BJ (cell line): Measurements from ENCODE around the gene ZBTB21. TPM values are rescaled to one million over a fixed set of nuclear protein-coding genes. Genes with fewer than 3 reads are reported as not detected.
"Not testable (repeated sequence)": the region's sequence is repeated elsewhere in the genome, so short reads cannot be mapped to it uniquely, and the experiment has no call there.

Experiments
- CTCF ChIA-PET: fragments of 350-600 bp; formaldehyde crosslinking; extraction: SDS; loops from one replicate; lab custom pipeline; 2021; ENCODE audit warnings: antibody characterized with exemption, inconsistent platforms; lab: Yijun Ruan, JAX
- POLR2A ChIA-PET: fragments of 300-600 bp; sonication (Branson Sonifier 250); formaldehyde crosslinking; extraction: SDS; loops from one replicate; lab custom pipeline; 2021; ENCODE audit warnings: antibody characterized with exemption; lab: Charles Lee
- DNase-seq: peaks from one replicate; pipeline ENCODE4 v3.0.0-alpha.2; 2011; ENCODE audit warnings: low read depth
- H3K27me3 ChIP-seq: 2 replicates; pipeline ENCODE4 v1.6.0; 2011; ENCODE audit warnings: low read length; ENCODE audit not compliant: control insufficient read depth, insufficient read depth
- H3K36me3 ChIP-seq: 2 replicates; pipeline ENCODE4 v1.5.1; 2011; ENCODE audit warnings: low read length; ENCODE audit not compliant: control insufficient read depth, insufficient read depth
- H3K4me3 ChIP-seq: 2 replicates; pipeline ENCODE4 v1.5.1; 2011; ENCODE audit warnings: low read depth, mild to moderate bottlenecking, control low read depth, low read length
- CTCF ChIP-seq: IDR thresholded peaks from 2 replicates; pipeline ENCODE4 v1.5.1; 2011; ENCODE audit warnings: low read depth, mild to moderate bottlenecking, control low read depth, inconsistent platforms, low read length, moderate library complexity; ENCODE audit not compliant: insufficient read depth
- polyA plus RNA-seq: library from polyadenylated mRNA; depleted of rRNA; stranded (reverse); fragments of >200 nt; gene quantifications from 2 replicates; pipeline ENCODE4 v1.2.3, GENCODE V29; 2011

ZBTB21 gene
- polyA plus RNA-seq, 1 experiment = 8.1 TPM

- H3K36me3 ChIP-seq = no peaks in the 10 kb centered on the region
- H3K4me3 ChIP-seq = no peak overlapping the region
- H3K27me3 ChIP-seq = peaks cover 7% of the 10 kb centered on the region
- DNase-seq = no peak
- ChIA-PET POLR2A (no interaction called here), CTCF (interaction anchor here (1.3 kb wide), 1 partner anchor 152 kb away, joined by 3 read pairs; no protein-coding TSS in a partner anchor)
- TF ChIP-seq CTCF = no peak
Observed at GRCh38 chr21:41962425-41962966, 47.7 kb downstream of the ZBTB21 start.

GRCh38 chr21:41961753-41962152 is 48.4 kb downstream of the ZBTB21 start:
- Histone ChIP-seq H3K36me3 (no peaks in the 10 kb centered on the region), H3K27me3 (peaks cover 7% of the 10 kb centered on the region), H3K4me3 (no peak overlapping the region)
- no peak for TF ChIP-seq CTCF
- POLR2A ChIA-PET = no interaction called here
- CTCF ChIA-PET = interaction anchor here (1.4 kb wide), 1 partner anchor 9 kb away, joined by 4 read pairs; no protein-coding TSS in a partner anchor
- no peak for DNase-seq

- ChIA-PET CTCF (interaction anchor here (1.0 to 1.4 kb wide), 2 partner anchors 9 to 12 kb away, joined by 3 to 4 read pairs; no protein-coding TSS in a partner anchor), POLR2A (no interaction called here)
- no peaks in the 10 kb centered on the region for H3K36me3 ChIP-seq
- H3K4me3 ChIP-seq = no peak overlapping the region
- no peak for TF ChIP-seq CTCF
- DNase-seq = no peak
- peaks cover 7% of the 10 kb centered on the region for H3K27me3 ChIP-seq
Observed at GRCh38 chr21:41961282-41961701, 48.9 kb downstream of the ZBTB21 start.

GRCh38 chr21:41960386-41960785 is 49.8 kb downstream of the ZBTB21 start:
- ChIA-PET CTCF (interaction anchor here (1.0 to 1.4 kb wide), 2 partner anchors 10 to 11 kb away, joined by 3 to 4 read pairs; no protein-coding TSS in a partner anchor), POLR2A (no interaction called here)
- Histone ChIP-seq H3K36me3 (no peaks in the 10 kb centered on the region), H3K27me3 (peaks cover 7% of the 10 kb centered on the region), H3K4me3 (no peak overlapping the region)
- no peak for DNase-seq
- TF ChIP-seq CTCF = no peak

GRCh38 chr21:41959697-41960096 is 50.5 kb downstream of the ZBTB21 start:
- CTCF ChIA-PET, H3K4me3 ChIP-seq, POLR2A ChIA-PET, DNase-seq, H3K27me3 ChIP-seq, H3K36me3 ChIP-seq: not testable (repeated sequence)
